Measurements from ENCODE around the gene OPN1MW.
A peak's percentile ranks its signal among the peaks of the same experiment; 100 is the strongest.
"Not testable (repeated sequence)": the region's sequence is repeated elsewhere in the genome, so short reads cannot be mapped to it uniquely, and the experiment has no call there.

OPN1MW gene

GRCh38 chrX:154182296-154182695 is at the start of gene OPN1MW:
Gene OPN1MW (plus strand): TSS chrX:154182596. CDS start chrX:154182678, 82 bp downstream.
- not testable (repeated sequence) for DNase-seq

GRCh38 chrX:154135458-154136229 is 46.8 kb upstream of the OPN1MW start:
- DNase-seq = no peak

DNA sequence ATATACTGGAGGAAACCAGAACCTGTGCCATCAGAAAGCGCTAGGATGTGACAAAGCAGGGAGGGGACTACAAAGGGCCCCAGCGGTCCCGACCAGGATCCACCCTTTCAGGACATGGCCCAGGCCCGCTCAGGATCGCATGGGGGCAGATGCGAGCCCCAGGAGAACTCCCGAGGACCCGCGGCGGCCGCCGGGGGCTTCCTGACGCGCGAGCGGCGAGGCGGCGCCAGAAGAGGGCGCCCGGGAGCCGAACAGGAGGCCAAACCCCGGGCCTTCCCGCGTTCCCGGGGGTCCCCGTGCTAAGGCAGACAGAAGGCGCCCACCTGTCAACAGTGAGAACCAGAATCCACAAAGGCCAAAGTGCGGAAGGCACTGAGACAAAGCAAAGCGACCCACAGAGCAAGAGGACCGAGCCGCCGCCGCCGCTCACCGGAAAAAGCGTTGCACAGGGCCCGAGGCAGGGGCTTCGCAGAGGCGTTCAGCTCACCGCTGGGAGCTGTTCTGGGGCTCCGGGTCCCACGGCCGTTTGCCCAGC is 45.7 kb upstream of the OPN1MW start:
- peak; percentile 51 for DNase-seq

- no peak for DNase-seq
Measured at GRCh38 chrX:154138857-154139256, 43.5 kb upstream of the OPN1MW start.

- DNase-seq = no peak
Measured at GRCh38 chrX:154140206-154140605, 42.2 kb upstream of the OPN1MW start.

- DNase-seq = no peak
Measured at GRCh38 chrX:154140742-154141141, 41.7 kb upstream of the OPN1MW start.

DNA sequence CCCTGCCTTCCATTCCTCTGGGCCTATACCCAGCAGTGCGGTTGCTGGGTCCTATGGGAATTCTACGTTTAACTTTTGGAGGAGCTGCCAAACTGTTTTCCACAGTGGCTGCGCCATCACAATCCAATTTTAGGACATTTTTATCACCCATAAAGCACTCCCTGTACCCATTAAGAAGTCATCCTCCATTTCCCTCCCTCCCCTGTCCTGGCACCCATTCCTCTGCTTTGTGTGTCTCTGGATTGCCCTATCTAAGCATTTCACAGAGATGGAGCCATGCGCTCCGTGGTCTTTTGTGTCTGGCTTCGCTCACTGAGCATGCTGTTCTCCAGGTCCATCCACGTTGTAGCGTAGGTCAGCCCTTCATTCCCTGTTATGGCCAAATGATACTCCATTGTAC is 40.0 kb upstream of the OPN1MW start:
- no peak for DNase-seq

- DNase-seq = no peak
Measured at GRCh38 chrX:154142950-154143745, 39.2 kb upstream of the OPN1MW start.

GRCh38 chrX:154144010-154144409 is 38.4 kb upstream of the OPN1MW start, which contains the start of gene OPN1LW:
Gene OPN1LW (plus strand): TSS chrX:154144243. CDS start chrX:154144284, 41 bp downstream.
- not testable (repeated sequence) for DNase-seq

GRCh38 chrX:154151030-154151429 is 31.4 kb upstream of the OPN1MW start:
- not testable (repeated sequence) for DNase-seq

DNA sequence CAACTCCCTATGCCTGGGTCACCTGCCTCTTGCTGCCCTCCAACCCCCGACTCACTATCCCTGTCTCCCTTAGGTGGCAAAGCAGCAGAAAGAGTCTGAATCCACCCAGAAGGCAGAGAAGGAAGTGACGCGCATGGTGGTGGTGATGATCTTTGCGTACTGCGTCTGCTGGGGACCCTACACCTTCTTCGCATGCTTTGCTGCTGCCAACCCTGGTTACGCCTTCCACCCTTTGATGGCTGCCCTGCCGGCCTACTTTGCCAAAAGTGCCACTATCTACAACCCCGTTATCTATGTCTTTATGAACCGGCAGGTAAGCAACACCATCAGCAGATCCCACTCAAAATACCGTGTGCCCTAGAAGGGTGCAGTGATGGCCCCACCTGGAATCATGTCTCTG is 26.2 kb upstream of the OPN1MW start:
- DNase-seq = not testable (repeated sequence)

DNA sequence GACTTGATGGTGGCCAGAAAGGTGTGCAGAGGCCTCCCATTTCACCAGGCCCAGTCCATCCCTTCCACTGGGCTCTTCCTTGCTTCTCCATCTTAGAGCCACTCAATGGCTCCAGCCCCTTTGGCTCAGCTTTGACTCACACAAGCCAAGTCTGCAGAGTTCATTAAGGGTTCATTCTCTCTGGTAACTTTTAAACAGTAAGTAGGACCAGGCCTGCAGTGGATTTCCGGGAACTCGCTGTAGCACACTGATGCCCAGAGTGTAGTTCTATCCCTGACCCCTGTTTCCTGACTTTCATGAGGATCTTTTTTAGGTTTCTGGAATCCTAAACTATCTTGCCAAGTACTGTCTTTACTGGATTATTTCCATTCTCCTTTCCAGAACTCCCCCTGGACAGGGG is 25.2 kb upstream of the OPN1MW start:
- not testable (repeated sequence) for DNase-seq

DNA sequence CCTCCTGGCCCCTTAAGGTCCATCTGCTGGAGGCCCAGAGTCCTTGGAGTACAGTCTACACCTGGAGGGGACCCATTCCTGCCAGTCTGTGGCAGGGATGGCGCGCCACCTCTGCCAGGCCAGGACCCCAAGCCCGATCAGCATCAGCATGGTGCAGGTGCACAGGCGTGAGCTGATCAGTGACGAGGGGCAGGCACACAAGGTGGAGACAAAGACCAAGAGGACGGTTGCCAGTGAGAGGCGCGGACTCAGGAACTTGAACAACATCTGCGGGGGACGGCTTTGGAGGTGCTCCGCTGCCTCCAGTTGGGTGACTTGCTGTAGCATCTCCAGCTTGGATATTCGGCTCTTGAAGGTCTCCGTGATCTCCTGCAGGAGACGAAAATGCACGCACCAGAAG is 23.1 kb upstream of the OPN1MW start:
- not testable (repeated sequence) for DNase-seq

- DNase-seq = not testable (repeated sequence)
Measured at GRCh38 chrX:154164902-154165301, 17.5 kb upstream of the OPN1MW start.

DNA sequence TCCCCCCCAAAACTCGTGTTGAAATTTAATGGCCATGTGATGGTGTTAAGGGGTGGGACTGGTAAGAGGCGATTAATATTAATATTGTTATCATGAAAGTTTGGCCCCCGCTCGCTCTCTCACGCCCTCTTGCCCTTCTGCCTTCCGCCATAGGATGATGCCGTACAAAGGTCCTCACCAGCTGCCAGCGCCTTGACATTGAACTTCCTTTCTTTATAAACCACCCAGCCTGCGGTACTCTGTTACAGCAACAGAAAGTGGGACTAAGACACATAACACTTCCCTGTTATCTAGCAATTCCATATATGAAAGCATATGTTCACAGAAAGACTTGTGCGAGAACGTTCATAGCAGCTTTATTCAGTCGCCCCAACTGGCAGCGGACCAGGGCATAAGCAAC is 14.0 kb upstream of the OPN1MW start:
- DNase-seq = not testable (repeated sequence)

DNA sequence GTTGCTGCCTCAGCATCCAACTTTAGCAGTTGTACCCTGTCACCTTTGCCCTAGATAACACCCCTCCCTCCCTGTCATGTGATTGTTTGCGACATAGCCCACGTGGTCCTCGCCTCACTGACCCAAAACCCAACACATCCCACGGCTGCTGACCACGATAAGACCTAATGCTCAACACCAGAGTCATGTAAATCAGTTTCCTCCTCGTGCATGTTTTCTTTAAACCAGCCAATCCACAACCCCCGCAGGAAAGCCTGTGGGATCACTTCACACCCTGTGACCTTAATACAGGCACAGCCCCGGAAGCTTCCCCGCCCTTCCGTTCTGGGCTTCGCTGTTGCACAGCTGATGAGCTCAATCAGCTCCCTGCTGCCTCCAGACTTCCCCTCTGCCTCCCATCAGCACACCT is 9.9 kb upstream of the OPN1MW start:
- DNase-seq = not testable (repeated sequence)

GRCh38 chrX:154174356-154174755 is 8.0 kb upstream of the OPN1MW start:
- not testable (repeated sequence) for DNase-seq

GRCh38 chrX:154183794-154184193 is 1.4 kb downstream of the OPN1MW start:
- DNase-seq = not testable (repeated sequence)

GRCh38 chrX:154192846-154193245 is 10.4 kb downstream of the OPN1MW start:
- not testable (repeated sequence) for DNase-seq

DNA sequence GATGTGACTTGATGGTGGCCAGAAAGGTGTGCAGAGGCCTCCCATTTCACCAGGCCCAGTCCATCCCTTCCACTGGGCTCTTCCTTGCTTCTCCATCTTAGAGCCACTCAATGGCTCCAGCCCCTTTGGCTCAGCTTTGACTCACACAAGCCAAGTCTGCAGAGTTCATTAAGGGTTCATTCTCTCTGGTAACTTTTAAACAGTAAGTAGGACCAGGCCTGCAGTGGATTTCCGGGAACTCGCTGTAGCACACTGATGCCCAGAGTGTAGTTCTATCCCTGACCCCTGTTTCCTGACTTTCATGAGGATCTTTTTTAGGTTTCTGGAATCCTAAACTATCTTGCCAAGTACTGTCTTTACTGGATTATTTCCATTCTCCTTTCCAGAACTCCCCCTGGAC is 11.9 kb downstream of the OPN1MW start:
- not testable (repeated sequence) for DNase-seq

- not testable (repeated sequence) for DNase-seq
Measured at GRCh38 chrX:154196466-154196865, 14.1 kb downstream of the OPN1MW start.

DNA sequence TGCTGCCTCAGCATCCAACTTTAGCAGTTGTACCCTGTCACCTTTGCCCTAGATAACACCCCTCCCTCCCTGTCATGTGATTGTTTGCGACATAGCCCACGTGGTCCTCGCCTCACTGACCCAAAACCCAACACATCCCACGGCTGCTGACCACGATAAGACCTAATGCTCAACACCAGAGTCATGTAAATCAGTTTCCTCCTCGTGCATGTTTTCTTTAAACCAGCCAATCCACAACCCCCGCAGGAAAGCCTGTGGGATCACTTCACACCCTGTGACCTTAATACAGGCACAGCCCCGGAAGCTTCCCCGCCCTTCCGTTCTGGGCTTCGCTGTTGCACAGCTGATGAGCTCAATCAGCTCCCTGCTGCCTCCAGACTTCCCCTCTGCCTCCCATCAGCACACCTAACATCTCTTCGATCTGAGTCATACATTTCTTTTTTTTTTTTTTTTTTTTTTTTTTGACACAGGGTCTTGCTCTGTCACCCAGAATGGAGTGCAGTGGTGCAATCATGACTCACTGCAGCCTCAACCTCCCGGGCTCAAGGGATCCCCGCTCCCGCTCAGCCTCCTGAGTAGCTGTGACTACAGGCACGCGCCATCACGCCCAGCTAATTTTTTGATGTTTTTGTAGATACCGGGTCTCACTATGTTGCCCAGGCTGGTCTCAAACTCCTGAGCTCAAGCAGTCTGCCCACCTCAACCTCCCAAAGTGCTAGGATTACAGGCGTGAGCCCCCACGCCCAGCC is 27.4 kb downstream of the OPN1MW start:
- DNase-seq = not testable (repeated sequence)

- not testable (repeated sequence) for DNase-seq
Measured at GRCh38 chrX:154211057-154211456, 28.7 kb downstream of the OPN1MW start.

All from NCI-H345 (cell line).